SU-DHL-6 (cell line): ENCODE measurements around the gene EDRF1.

Experiments used
- H2AFZ ChIP-seq: fragments of 200-600 bp; sonication (generic); 2 replicates; pipeline ENCODE4 v1.6.1; 2014; ENCODE audit warnings: low read depth, mild to moderate bottlenecking, moderate library complexity, mixed read lengths, antibody characterized with exemption, low read length; ENCODE audit not compliant: severe bottlenecking
- H3F3A ChIP-seq: fragments of 200-600 bp; shearing (Covaris generic); 2 replicates; pipeline ENCODE4 v1.6.0; 2016; ENCODE audit warnings: antibody characterized with exemption, mild to moderate bottlenecking; ENCODE audit not compliant: insufficient read depth
- H3K27ac ChIP-seq: fragments of 200-600 bp; sonication (generic); 2 replicates; pipeline ENCODE4 v1.5.1; 2016; ENCODE audit warnings: low read depth, mild to moderate bottlenecking, low read length, moderate library complexity, mixed read lengths
- H3K27me3 ChIP-seq: fragments of 200-600 bp; sonication (generic), shearing (Covaris generic); 2 replicates; pipeline ENCODE4 v1.6.0; 2014; ENCODE audit warnings: mild to moderate bottlenecking, low read length
- H3K36me3 ChIP-seq: fragments of 200-600 bp; sonication (generic); 2 replicates; pipeline ENCODE4 v1.6.1; 2014; ENCODE audit warnings: mild to moderate bottlenecking, low read length, mixed read lengths
- H3K4me2 ChIP-seq: fragments of 300-600, 200-600 bp; shearing (Covaris generic), sonication (generic); 2 replicates; pipeline ENCODE4 v1.6.0; 2014; ENCODE audit warnings: low read length, low read depth, mild to moderate bottlenecking; ENCODE audit not compliant: poor library complexity, severe bottlenecking
- H3K4me3 ChIP-seq: fragments of 200-600 bp; sonication (generic); 2 replicates; pipeline ENCODE4 v1.5.1; 2014; ENCODE audit warnings: antibody characterized with exemption, low read length, mild to moderate bottlenecking, mixed read lengths; ENCODE audit not compliant: insufficient read depth, poor library complexity, severe bottlenecking
- H3K79me2 ChIP-seq: fragments of 200-600 bp; sonication (generic); 2 replicates; pipeline ENCODE4 v1.6.1; 2014; ENCODE audit warnings: mild to moderate bottlenecking, low read length, moderate library complexity; ENCODE audit not compliant: insufficient read depth
- H3K9ac ChIP-seq: fragments of 200-600 bp; sonication (generic); 2 replicates; pipeline ENCODE4 v1.7.0; 2014; ENCODE audit warnings: mild to moderate bottlenecking, low read length
- H3K9me2 ChIP-seq: fragments of 200-600 bp; sonication (generic); replicated peaks from 2 replicates; pipeline ENCODE4 v1.6.1; 2014; ENCODE audit warnings: low read length; ENCODE audit not compliant: insufficient read depth
- H3K9me3 ChIP-seq: fragments of 200-600 bp; sonication (generic); 2 replicates; pipeline ENCODE4 v1.6.1; 2014; ENCODE audit warnings: low read length, mixed read lengths; ENCODE audit not compliant: insufficient read depth
- H4K20me1 ChIP-seq: fragments of 200-600 bp; sonication (generic); 2 replicates; pipeline ENCODE4 v1.6.1; 2014; ENCODE audit warnings: low read depth, mild to moderate bottlenecking, antibody characterized with exemption, low read length, moderate library complexity, mixed read lengths
- CTCF ChIP-seq: fragments of 200-600 bp; sonication (generic); IDR thresholded peaks from one replicate; pipeline ENCODE4 v1.5.1; 2017; ENCODE audit warnings: antibody characterized with exemption, mild to moderate bottlenecking, low read length, moderate library complexity; ENCODE audit not compliant: insufficient read depth, poor library complexity, severe bottlenecking
- EZH2phosphoT487 ChIP-seq: fragments of 200-600 bp; sonication (generic), shearing (Covaris generic); conservative IDR thresholded peaks from 2 replicates; pipeline ENCODE4 v1.6.1; 2018; ENCODE audit warnings: mild to moderate bottlenecking, antibody characterized with exemption, low read length, moderate library complexity, mixed read lengths

The EDRF1 gene

GRCh38 chr10:125774581-125775191, 55.2 kb downstream of the EDRF1 start:
- H3K36me3 ChIP-seq, result no peaks in the 10 kb centered on the region
- H2AFZ ChIP-seq, result no peak overlapping the region
- H3K9ac ChIP-seq, result no peak overlapping the region
- no peak overlapping the region for H3K4me3 ChIP-seq
- no peaks in the 10 kb centered on the region for H3K27me3 ChIP-seq
- H3K9me2 ChIP-seq, result no peaks in the 10 kb centered on the region
- H4K20me1 ChIP-seq, result no peaks in the 10 kb centered on the region
- no peaks in the 10 kb centered on the region for H3F3A ChIP-seq
- H3K4me2 ChIP-seq, result no peak overlapping the region
- no peak overlapping the region for H3K27ac ChIP-seq
- TF ChIP-seq EZH2phosphoT487 (no peak), CTCF (no peak)
- H3K79me2 ChIP-seq, result no peaks in the 10 kb centered on the region
- no peaks in the 10 kb centered on the region for H3K9me3 ChIP-seq

- no peaks in the 10 kb centered on the region for H4K20me1 ChIP-seq
- H3K36me3 ChIP-seq, result no peaks in the 10 kb centered on the region
- H3K27ac ChIP-seq, result no peak within 1 kb of the TSS
- TF ChIP-seq CTCF, result no peak
- no peak for TF ChIP-seq EZH2phosphoT487
- no peaks in the 10 kb centered on the region for H3K79me2 ChIP-seq
- no peaks in the 10 kb centered on the region for H3K9me3 ChIP-seq
- H3K9me2 ChIP-seq, result no peaks in the 10 kb centered on the region
- no peak within 1 kb of the TSS for H3K9ac ChIP-seq
- H3F3A ChIP-seq, result no peaks in the 10 kb centered on the region
- no peak within 1 kb of the TSS for H3K4me2 ChIP-seq
- no peak within 1 kb of the TSS for H3K4me3 ChIP-seq
- H3K27me3 ChIP-seq, result no peaks in the 10 kb centered on the region
- no peak within 1 kb of the TSS for H2AFZ ChIP-seq
Observed at GRCh38 chr10:125775491-125776106, 56.1 kb downstream of the EDRF1 start, which contains the start of gene MMP21. MMP21 (minus strand) TSS chr10:125775821; CDS start chr10:125775821, 0 bp downstream.

GRCh38 chr10:125777806-125778205, 58.3 kb downstream of the EDRF1 start:
- Histone ChIP-seq H3K36me3 (no peaks in the 10 kb centered on the region), H3F3A (no peaks in the 10 kb centered on the region), H4K20me1 (no peaks in the 10 kb centered on the region), H3K9me3 (no peaks in the 10 kb centered on the region), H3K4me2 (no peak overlapping the region), H3K9me2 (no peaks in the 10 kb centered on the region), H3K79me2 (no peaks in the 10 kb centered on the region), H3K27me3 (no peaks in the 10 kb centered on the region), H3K4me3 (no peak overlapping the region), H2AFZ (no peak overlapping the region), H3K9ac (no peak overlapping the region), H3K27ac (no peak overlapping the region)
- no peak for TF ChIP-seq CTCF
